CD4-positive, alpha-beta T cell treated with Interleukin-15 for 1 hour (primary cell): Measurements from ENCODE around the gene MARCHF11.

ENCODE experiments used
- DNase-seq: peaks from one replicate; pipeline ENCODE4 v3.0.0-alpha.2; 2020

Gene MARCHF11

DNA sequence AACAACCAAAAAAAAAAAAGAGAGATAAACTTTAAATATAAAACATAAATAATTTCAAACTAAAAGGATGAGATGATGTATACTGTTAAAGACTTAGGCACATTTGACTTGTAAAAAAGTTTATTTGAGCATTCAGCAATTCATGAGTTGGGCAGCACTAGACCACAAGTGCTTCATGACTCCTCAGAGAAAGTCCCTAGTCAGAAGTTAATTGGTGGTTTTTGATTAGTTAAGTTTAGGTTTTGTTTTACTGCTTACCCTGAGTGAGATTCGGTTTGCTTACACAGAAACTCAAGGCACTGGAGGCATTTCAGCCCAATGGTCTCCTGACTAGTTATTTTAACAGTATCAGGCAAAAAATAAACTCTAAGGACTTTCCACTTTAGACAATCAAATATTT lies 129.2 kb downstream of the MARCHF11 start:
- no peak for DNase-seq

DNA sequence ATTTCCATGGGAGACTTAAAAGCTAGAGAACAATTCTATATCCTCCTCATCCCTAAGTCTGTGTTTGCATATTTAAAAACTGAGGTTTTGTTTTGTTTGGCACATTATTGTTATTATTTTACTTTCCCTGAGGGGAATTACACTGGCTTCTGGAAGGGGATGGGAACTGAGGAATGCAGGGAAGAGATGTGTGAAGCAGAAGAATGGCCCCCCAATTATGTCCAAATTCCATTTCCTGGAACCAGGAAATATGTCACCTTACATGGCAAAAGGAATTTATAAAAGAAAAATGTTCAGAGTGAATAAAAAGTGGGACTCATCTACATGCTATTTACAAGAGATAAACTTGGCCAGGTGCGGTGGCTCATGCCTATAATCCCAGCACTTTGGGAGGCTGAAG lies 129.8 kb downstream of the MARCHF11 start:
- DNase-seq = no peak

DNA sequence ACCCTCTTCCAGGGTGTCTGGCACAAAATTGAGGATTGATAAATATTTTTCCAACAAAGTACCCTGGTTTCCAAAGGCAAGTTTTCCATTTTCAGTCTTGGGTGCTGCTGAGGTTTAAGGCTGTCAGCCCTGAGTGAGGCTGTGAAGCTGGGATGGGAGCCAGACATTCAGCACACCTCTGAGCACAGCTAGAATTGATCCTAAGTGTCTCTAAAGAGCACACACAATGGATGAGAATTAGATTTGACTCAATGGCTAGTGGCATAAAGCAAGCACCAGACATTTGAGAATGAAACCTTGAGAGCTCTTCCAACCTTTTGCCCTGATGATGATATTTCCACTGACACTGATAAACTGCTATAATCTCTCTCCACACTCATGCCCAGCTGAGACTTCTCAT lies 131.5 kb downstream of the MARCHF11 start:
- DNase-seq = no peak

DNA sequence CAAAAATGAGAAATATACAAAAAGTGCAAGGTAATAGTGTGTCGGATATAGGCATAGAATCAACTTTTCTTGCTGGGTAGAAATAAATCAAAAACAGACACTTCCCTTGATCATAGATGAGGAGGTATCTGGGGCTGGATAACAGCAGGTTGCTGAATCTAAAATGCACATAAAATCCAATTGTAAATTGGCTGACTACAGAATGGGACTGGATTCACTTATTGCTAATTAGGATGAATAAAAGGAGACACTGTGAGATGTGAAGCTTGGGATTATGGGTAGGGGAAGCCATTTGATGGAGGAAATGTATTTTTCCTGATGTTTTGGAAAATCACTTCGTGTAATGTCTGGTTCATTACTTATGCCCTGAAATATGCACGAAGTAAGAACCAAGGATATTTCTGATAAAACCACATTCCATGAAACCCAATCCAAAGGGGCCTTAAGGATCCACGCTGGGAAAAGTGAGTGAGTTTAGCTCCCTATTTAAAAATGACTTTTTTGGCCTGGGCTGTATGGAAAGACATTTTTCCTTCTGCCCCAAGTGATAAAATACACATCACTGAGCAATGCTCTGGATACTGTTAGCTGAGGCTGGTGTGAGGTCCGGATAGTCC lies 136.1 kb downstream of the MARCHF11 start:
- no peak for DNase-seq

DNA sequence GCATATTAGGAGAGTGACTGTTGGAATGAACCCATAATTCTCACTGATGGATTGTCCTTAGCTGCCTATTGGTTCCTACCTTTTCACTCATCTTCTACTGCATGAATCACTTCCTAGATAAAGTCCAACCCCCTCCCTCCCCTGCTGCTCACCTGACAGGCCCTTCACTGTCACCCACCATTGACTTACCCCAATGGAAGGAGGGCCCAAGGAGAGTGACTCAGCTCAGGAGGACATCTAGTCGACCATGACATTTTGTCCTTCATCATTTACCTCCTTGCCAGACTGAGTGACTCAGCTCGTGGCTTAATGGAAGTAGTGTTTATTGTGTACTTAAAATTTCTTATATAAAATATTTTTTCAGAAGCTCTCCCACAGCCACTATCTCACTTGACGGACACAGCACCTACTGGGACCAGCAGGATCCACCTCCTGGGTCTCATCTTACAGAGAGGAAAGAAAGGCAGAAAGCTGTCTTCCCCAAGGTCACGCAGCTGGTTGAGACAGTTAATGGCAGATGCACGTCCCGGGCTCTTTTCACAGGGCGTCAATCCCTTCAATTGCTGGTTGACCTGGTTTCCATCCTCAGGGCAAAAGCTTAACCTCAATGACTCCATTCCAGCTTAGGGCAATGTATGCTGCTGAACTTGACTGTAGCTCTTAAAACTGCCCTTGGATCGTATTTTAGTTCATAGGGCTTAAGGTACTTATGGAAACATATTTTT lies 142.3 kb downstream of the MARCHF11 start:
- no peak for DNase-seq

DNA sequence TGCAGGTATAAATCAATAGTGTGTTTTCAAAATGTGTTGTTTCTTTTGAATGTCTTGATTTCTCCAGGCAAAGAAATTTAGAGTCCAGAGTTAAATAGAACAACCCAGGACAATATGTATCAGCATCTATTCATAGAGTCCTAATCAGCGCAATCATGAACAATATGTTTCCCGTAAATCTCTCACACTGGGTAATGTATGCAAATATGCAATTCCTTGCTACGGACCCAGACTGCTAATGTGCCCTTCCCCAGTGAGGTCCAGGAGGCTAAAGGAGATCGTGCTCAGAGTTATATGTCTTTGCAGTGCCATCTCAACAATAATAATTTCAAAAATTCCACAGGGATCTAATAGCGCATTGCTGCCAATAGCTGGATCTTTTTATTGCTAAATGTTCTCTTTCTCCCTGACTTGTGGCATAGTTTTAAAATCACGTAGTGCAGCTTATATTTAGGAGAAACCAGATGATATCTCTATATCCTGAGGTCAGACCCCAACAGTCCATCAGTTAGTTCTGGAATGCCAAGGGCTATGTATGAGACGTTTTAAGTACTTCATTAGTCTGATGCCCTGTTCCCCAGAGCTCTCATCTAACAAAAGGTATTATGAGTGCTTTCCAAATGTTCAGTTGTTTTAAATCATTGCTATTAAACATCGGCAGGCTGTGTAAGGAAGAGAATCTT lies 145.1 kb downstream of the MARCHF11 start:
- no peak for DNase-seq

DNA sequence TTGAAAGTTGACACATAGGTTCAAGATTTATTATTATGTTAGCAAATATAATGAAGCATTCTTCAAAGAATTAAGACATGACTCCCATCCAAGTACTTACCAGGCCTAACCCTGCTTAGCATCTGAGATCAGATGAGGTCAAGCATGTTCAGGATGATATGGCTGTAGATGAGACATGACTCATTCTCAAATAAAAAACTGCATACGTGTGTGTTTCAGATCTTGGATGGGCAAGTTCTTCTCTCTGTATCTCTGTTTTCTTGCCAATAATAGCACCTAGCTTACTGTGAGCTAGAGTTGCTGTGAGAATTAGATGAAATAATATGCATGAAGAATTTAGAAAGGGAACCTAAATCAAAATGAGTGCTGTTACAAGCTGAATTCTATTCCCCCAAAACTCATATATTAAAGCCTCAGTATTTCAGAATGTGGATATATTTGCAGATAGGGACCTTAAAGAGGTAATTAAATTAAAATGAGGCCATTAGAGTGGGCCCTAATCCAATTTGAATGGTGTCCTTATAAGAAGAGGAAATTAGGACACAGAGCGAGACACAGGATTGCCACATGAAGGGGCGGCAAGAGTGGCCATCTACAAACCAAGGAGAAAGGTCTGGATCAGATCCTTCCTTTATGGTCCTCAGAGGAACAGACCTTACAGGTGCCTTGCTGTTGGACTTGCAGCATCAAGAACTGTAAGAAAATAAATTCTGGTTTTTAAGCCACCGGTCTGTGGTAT lies 146.2 kb downstream of the MARCHF11 start:
- no peak for DNase-seq

DNA sequence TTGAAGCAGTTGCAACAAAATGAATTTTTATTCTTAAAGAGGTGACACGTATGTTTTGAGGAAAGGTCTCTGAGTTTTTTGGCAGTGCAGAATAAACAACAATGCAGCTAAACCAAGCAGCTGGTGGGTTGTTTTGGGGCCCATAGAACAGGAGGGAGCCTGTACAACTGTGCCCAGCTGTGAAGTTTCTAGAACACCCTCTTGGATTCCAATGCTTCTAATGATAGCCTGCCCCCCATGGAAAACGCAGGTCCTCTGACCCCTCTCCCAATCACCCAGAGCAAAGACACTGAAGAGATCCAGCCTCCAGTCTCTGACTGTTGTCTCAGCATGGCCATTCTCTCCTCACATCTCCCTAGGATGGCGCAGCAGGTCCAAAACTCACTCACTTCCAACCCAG lies 150.9 kb downstream of the MARCHF11 start:
- DNase-seq = no peak

DNA sequence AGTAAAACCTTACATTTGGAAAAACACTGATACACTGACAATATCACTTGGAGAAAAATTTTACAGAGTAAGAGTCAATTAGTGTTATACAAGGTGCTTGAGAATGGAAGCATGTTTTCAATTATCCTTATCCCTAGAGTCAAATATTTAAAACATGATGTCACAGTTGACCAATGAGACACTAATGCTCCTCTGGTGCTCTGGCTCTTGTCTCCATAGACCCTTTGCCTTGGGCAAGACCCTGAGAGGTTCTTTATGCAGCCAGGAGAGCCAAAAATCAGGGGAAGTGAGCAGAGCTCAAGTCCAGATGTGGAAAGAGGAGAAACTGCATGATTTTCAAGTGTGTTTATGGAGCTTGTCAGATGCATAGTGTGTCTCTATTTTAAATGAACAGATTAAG lies 153.9 kb downstream of the MARCHF11 start:
- no peak for DNase-seq

DNA sequence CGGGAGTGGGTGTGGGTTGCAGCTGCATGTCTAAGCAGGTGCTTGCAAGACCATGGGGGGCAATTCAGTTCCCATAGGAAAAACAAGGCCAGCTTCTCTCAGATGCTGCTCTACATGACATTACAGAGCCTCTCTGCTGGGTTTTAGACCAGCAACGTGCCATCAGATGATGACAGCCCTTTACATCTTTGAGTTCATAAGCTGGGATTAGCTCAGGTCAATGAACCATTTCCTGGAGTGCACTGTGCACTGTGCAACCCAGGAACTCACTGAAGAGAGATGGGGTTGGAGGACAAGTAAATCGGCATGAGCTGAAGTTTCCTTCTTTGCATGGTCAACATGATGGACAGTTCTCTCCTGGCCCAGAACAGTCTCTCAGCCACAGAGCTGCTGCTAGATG lies 160.6 kb downstream of the MARCHF11 start:
- DNase-seq = no peak

DNA sequence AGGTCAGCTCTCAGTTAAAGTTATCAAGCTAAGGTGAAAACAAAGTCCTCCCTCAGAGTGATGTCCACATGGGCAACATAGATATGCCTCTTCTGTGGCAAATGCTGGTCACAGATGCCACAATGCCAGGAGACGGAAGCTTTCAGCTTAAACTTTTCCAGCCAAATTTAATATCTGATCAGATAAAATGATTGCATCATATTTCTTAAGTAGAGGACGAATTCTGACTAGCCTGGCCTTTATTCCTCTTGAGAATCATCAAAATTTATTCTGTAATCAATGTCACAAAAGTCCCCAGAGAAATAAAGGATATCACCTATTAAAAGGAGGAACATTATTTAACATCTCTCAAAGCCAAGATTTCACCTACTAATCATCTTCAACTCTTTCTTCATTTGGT lies 161.9 kb downstream of the MARCHF11 start:
- DNase-seq = no peak
